Osteocyte (in vitro differentiated cells): ENCODE data around the gene NXPE2. TPM values are rescaled to one million over a fixed set of nuclear protein-coding genes. Genes with fewer than 3 reads are reported as not detected.

Source experiments
- DNase-seq: peaks from one replicate; pipeline ENCODE4 v3.0.0; 2021; ENCODE audit warnings: mixed read lengths; ENCODE audit not compliant: unreplicated experiment; ENCODE audit errors: extremely low spot score
- H3K27ac Mint-ChIP-seq: one replicate; pipeline ENCODE4 v1.8.0; 2021; ENCODE audit warnings: mild to moderate bottlenecking, mixed read lengths; ENCODE audit not compliant: unreplicated experiment
- H3K27me3 Mint-ChIP-seq: one replicate; pipeline ENCODE4 v1.8.0; 2021; ENCODE audit warnings: mixed read lengths; ENCODE audit not compliant: unreplicated experiment
- H3K36me3 Mint-ChIP-seq: one replicate; pipeline ENCODE4 v1.8.0; 2021; ENCODE audit warnings: mixed read lengths; ENCODE audit not compliant: unreplicated experiment
- H3K4me1 Mint-ChIP-seq: one replicate; pipeline ENCODE4 v1.8.0; 2021; ENCODE audit warnings: mixed read lengths; ENCODE audit not compliant: unreplicated experiment
- H3K4me3 Mint-ChIP-seq: one replicate; pipeline ENCODE4 v1.8.0; 2021; ENCODE audit warnings: mild to moderate bottlenecking, moderate library complexity, mixed read lengths; ENCODE audit not compliant: unreplicated experiment
- H3K9me3 Mint-ChIP-seq: one replicate; pipeline ENCODE4 v1.8.0; 2021; ENCODE audit warnings: mixed read lengths; ENCODE audit not compliant: unreplicated experiment
- total RNA-seq: library from RNA; stranded (reverse); gene quantifications from 2 replicates; pipeline ENCODE4 v1.2.1, GENCODE V29; 2021
- TF ChIP-seq, protein P1 (sequence below): fragments of 200-600 bp; sonication (generic); IDR thresholded peaks from 2 replicates; pipeline ENCODE4 v1.5.0; 2021; ENCODE audit warnings: antibody characterized with exemption, mild to moderate bottlenecking, moderate library complexity

The NXPE2 gene
- total RNA-seq, 1 donor from 2014 or later: not detected

DNA sequence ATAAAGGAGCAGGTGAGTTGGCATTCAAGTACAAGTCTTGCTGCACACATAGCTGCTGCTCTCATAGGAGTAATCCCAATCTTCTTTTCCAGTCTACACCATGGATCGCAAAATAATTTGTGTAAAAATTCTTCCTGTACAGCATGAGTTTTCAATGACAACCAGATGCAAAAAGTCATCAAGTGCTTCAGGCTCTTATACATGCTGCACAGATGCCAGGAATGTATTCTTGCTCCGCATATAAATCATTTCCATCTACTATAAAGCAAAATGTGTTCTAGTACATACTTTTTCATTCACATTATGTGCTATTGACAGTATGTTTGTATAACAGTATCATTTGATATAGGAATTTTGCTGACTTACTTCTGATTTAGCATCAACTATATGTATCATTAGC is 35.4 kb downstream of the NXPE2 start:
- TF ChIP-seq, protein P1, sequence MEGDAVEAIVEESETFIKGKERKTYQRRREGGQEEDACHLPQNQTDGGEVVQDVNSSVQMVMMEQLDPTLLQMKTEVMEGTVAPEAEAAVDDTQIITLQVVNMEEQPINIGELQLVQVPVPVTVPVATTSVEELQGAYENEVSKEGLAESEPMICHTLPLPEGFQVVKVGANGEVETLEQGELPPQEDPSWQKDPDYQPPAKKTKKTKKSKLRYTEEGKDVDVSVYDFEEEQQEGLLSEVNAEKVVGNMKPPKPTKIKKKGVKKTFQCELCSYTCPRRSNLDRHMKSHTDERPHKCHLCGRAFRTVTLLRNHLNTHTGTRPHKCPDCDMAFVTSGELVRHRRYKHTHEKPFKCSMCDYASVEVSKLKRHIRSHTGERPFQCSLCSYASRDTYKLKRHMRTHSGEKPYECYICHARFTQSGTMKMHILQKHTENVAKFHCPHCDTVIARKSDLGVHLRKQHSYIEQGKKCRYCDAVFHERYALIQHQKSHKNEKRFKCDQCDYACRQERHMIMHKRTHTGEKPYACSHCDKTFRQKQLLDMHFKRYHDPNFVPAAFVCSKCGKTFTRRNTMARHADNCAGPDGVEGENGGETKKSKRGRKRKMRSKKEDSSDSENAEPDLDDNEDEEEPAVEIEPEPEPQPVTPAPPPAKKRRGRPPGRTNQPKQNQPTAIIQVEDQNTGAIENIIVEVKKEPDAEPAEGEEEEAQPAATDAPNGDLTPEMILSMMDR: no peak
- no peak for DNase-seq
- H3K36me3 Mint-ChIP-seq: no peaks in the 10 kb centered on the region
- H3K4me3 Mint-ChIP-seq: no peak overlapping the region
- no peak overlapping the region for H3K27ac Mint-ChIP-seq
- H3K4me1 Mint-ChIP-seq: no peaks in the 10 kb centered on the region
- peaks cover 5% of the 10 kb centered on the region for H3K27me3 Mint-ChIP-seq
- H3K9me3 Mint-ChIP-seq: peaks cover 3% of the 10 kb centered on the region

DNA sequence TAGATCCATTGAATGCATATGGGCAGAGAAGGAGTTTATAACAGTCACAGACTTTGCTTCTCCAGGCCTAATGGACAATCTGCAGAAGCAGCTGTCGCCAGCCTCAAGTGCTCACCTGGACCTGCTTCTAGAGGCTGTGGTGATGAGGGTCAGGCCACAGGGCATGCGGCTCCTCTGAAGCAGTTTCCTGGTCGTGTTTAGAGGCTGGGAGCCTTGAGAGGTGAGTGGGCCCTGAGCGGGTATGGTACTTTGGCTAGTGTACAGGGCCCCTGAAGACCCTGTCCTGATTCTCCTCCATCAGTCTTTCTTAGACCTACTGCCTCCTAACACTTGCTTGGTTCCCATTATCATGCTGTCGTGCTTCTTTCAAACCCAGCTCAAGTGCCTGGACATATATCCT is 41.2 kb downstream of the NXPE2 start:
- peaks cover 9% of the 10 kb centered on the region for H3K27me3 Mint-ChIP-seq
- H3K9me3 Mint-ChIP-seq: no peaks in the 10 kb centered on the region
- DNase-seq: no peak
- no peak overlapping the region for H3K4me3 Mint-ChIP-seq
- no peaks in the 10 kb centered on the region for H3K4me1 Mint-ChIP-seq
- H3K36me3 Mint-ChIP-seq: no peaks in the 10 kb centered on the region
- TF ChIP-seq, protein P1: no peak
- no peak overlapping the region for H3K27ac Mint-ChIP-seq

DNA sequence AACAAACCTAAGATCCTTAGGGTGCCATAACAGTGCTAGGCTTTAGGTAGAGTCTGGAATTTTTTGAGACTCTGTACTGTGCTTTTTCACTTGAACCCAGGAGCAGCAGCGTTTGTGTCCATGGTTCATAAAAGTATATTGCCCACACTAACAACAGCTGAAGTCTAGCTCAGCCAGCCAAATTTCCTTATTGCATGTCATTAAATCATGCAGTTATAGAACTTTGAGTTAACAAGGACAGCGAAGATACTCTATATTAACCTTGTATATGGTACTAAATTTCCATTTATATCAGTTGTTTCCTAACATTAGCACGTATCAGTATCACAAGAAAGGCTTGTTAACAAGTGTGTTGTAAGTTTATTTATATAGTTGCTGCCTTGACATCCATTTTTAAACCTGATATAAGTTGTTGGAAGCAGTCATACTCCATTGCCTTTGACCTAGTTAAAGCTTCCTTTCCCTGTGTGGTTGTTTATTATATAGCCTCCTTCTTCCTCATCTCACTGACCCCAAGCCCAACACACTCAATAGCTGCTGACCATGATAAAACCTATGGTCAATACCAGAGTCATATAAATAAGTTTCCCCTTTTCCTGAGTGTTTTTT is 46.7 kb downstream of the NXPE2 start:
- no peak for DNase-seq
- no peak overlapping the region for H3K27ac Mint-ChIP-seq
- H3K9me3 Mint-ChIP-seq: no peaks in the 10 kb centered on the region
- H3K4me1 Mint-ChIP-seq: no peaks in the 10 kb centered on the region
- peaks cover 7% of the 10 kb centered on the region for H3K27me3 Mint-ChIP-seq
- TF ChIP-seq, protein P1: no peak
- no peak overlapping the region for H3K4me3 Mint-ChIP-seq
- no peaks in the 10 kb centered on the region for H3K36me3 Mint-ChIP-seq

DNA sequence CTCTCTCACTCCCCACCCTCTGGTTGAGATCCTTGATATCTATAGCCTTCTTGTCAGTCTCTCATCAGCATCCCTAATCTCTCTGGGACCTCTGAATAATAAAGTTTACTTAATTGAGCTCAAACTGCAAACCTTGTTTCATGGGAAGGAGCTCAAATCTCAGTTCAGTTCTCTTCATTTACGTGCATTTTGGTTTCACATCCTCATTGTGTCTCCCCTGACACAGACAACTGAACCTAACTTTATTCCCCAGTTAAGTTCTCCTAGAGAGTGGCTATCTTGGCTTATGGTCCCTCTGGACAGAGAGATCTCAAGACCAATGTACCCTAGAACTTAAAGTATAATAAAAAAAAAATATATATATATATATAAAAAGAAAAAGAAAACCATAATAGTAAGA is 47.3 kb downstream of the NXPE2 start:
- H3K36me3 Mint-ChIP-seq: no peaks in the 10 kb centered on the region
- no peaks in the 10 kb centered on the region for H3K9me3 Mint-ChIP-seq
- no peak overlapping the region for H3K4me3 Mint-ChIP-seq
- H3K27me3 Mint-ChIP-seq: peaks cover 7% of the 10 kb centered on the region
- H3K27ac Mint-ChIP-seq: no peak overlapping the region
- no peak for DNase-seq
- TF ChIP-seq, protein P1: no peak
- H3K4me1 Mint-ChIP-seq: no peaks in the 10 kb centered on the region

DNA sequence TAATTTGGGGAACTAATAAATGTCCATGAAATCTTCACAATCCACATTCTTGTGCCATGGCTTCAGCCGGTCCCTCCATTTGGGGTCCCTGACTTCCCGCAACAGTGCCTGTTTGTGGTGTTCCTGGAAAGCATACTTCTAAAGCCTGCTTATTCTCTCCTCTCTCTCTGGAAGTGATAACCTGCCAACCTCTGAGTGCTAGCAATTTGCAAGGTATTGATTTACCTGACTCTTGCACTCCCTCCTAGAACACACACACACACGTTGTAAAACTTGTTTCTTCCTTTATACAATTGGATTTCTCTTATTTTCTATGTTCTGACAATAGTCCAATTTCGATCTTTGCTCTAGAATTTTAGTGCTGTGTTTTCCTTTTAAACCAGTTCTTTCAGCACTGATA is 58.5 kb downstream of the NXPE2 start:
- TF ChIP-seq, protein P1: no peak

More for the DNA sequence above, 58.5 kb downstream of the NXPE2 start:
- no peak for DNase-seq
- H3K4me3 Mint-ChIP-seq: no peak overlapping the region
- H3K4me1 Mint-ChIP-seq: no peaks in the 10 kb centered on the region
- H3K27ac Mint-ChIP-seq: no peak overlapping the region
- H3K36me3 Mint-ChIP-seq: no peaks in the 10 kb centered on the region
- peaks cover 10% of the 10 kb centered on the region for H3K27me3 Mint-ChIP-seq
- peaks cover 7% of the 10 kb centered on the region for H3K9me3 Mint-ChIP-seq
